ENCODE data around the gene EMSY. TPM values are rescaled to one million over a fixed set of nuclear protein-coding genes. Genes with fewer than 3 reads are reported as not detected.

Gene EMSY
- total RNA-seq, 4 donors from 2014 or later, result 27.6 to 36.5 (median 32.0) TPM

DNA sequence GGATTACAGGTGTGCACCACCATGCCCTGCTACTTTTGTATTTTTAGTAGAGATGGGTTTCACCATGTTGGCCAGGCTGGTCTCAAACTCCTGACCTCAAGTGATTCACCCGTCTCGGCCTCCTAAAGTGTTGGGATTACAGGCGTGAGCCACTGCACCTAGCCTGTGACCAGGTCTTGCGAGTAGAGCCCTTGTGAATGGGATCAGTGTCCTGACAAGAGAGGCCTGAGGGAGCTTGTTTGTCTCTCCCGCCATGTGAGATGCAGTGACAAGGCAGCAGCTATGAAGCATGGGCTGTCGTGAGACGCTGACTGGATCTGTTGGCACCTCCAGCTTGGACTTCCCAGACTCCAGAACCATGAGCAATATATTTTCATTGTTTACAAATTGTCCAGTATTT is 156.5 kb downstream of the EMSY start:
- H3K4me3 ChIP-seq, result no peak overlapping the region
- peaks cover 0 to 44% (median 1%) of the 10 kb centered on the region in 4 donors for H3K4me1 ChIP-seq
- no peaks in the 10 kb centered on the region for H3K27me3 ChIP-seq
- no peaks in the 10 kb centered on the region for H3K9me3 ChIP-seq
- TF ChIP-seq POLR2A (IDR thresholded peaks at IDR 0.05), result no peak
- TF ChIP-seq CTCF (IDR thresholded peaks at IDR 0.05), result no peak
- peak in 1 of 3 donors; percentile 26 for DNase-seq
- no peaks in the 10 kb centered on the region for H3K36me3 ChIP-seq
- H3K27ac ChIP-seq, result no peak overlapping the region

DNA sequence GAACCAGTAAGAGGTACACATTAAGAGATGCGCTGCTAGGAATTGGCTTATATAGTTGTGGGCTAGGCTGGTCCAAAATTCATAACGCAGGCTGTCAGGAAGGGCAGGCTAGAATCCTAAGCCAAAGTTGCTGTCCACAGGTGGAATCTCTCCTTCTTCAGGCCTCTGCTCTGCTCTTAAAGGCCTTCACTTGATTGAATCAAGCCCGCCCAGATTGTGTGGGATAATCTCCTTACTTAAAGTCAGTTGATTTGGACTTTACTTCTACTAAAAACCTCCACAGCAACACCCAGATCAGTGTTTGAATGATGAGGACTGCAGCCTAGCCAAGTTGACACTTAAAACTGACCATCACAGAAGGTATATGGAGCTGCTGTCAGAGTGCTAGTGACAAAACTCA is 156.9 kb downstream of the EMSY start:
- no peaks in the 10 kb centered on the region for H3K9me3 ChIP-seq
- H3K27ac ChIP-seq, result peak overlapping the region in 2 of 4 donors; percentile 44 to 67
- peak in 1 of 3 donors; percentile 13 for DNase-seq
- peaks cover 0 to 48% (median 1%) of the 10 kb centered on the region in 4 donors for H3K4me1 ChIP-seq
- no peak overlapping the region for H3K4me3 ChIP-seq
- TF ChIP-seq CTCF (IDR thresholded peaks at IDR 0.05) (no peak), POLR2A (IDR thresholded peaks at IDR 0.05) (no peak)
- H3K27me3 ChIP-seq, result no peaks in the 10 kb centered on the region
- H3K36me3 ChIP-seq, result no peaks in the 10 kb centered on the region

GRCh38 chr11:76602431-76602861 is 157.6 kb downstream of the EMSY start:
- Histone ChIP-seq H3K4me3 (no peak overlapping the region), H3K27ac (peak overlapping the region in 3 of 4 donors; percentile 37 to 67 (median 44)), H3K36me3 (no peaks in the 10 kb centered on the region), H3K27me3 (no peaks in the 10 kb centered on the region), H3K9me3 (no peaks in the 10 kb centered on the region), H3K4me1 (peaks cover 0 to 48% (median 1%) of the 10 kb centered on the region in 4 donors)
- DNase-seq, result peak in 2 of 3 donors; percentile 77 to 83
- TF ChIP-seq POLR2A (IDR thresholded peaks at IDR 0.05) (no peak), CTCF (IDR thresholded peaks at IDR 0.05) (no peak)

Small RNA genes within 50 kb of the gene (small RNA-seq; reads per million reads assigned to genes)
- 0 reads per million in 2 donors for gene AP001189.2
- gene RF00019, result 0 reads per million in 2 donors

Other genes with a start within 250 kb of the EMSY start
- 1 to 10 TPM; 6.6 to 7.5 (median 6.9) TPM for gene WNT11, start 238.5 kb upstream of the EMSY start, total RNA-seq
- 10 to 100 TPM; 21.9 to 42.1 (median 26.0) TPM for gene THAP12, start 63.9 kb upstream of the EMSY start, total RNA-seq
- gene GVQW3, start 63.7 kb upstream of the EMSY start, total RNA-seq, result 10 to 100 TPM in 1 of 4 donors, 1 to 10 TPM in 2, under 1 TPM in 1; 0.88 to 23.9 (median 3.3) TPM
- gene LRRC32, start 225.7 kb downstream of the EMSY start, total RNA-seq, result 10 to 100 TPM in 3 of 4 donors, 1 to 10 TPM in 1; 4.0 to 36.7 (median 23.0) TPM

Measured in Peyer's patch (tissue), 4 donors.